ENCODE data around the gene CDC25A.

DNA sequence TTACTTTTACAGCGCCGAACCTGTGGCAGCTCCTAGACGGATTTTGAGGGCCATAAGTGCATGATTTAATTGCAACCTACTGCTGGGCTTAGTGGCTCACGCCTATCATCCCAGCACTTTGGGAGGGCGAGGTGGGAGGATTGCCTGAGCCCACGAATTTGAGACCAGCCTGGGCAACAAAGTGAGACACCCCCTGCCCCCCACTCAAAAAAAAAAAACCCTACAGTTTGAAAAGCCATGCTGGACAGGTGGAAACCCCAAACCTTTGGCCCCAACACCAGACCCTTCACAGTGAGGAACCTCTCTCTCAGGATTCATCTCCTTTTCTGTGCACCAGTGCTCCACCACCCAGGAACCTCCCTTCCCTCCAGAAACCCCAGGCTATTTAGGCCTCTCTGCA, 1.1 kb upstream of the CDC25A start:
- TF ChIP-seq, protein P1, sequence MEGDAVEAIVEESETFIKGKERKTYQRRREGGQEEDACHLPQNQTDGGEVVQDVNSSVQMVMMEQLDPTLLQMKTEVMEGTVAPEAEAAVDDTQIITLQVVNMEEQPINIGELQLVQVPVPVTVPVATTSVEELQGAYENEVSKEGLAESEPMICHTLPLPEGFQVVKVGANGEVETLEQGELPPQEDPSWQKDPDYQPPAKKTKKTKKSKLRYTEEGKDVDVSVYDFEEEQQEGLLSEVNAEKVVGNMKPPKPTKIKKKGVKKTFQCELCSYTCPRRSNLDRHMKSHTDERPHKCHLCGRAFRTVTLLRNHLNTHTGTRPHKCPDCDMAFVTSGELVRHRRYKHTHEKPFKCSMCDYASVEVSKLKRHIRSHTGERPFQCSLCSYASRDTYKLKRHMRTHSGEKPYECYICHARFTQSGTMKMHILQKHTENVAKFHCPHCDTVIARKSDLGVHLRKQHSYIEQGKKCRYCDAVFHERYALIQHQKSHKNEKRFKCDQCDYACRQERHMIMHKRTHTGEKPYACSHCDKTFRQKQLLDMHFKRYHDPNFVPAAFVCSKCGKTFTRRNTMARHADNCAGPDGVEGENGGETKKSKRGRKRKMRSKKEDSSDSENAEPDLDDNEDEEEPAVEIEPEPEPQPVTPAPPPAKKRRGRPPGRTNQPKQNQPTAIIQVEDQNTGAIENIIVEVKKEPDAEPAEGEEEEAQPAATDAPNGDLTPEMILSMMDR (IDR thresholded peaks at IDR 0.05 in 2 of 3, conservative IDR thresholded peaks at IDR 0.05 in 1 of 3; ENCODE audit: borderline replicate concordance in 1 of 3, insufficient read depth in 1 of 3, low read depth in 2 of 3, low read length in 2 of 3) = no peak
- TF ChIP-seq RAD21 (IDR thresholded peaks at IDR 0.05; ENCODE audit: low read depth) (no peak), POLR2A (IDR thresholded peaks at IDR 0.05; ENCODE audit: borderline replicate concordance, extremely low read depth, insufficient read depth, insufficient read length) (no peak), CEBPB (IDR thresholded peaks at IDR 0.05; ENCODE audit: low read depth) (no peak), YY1 (IDR thresholded peaks at IDR 0.05; ENCODE audit: extremely low read depth, insufficient replicate concordance, low read depth, low read length) (no peak), SRF (IDR thresholded peaks at IDR 0.05; ENCODE audit: low read depth) (no peak), POLR2AphosphoS5 (IDR thresholded peaks at IDR 0.05; ENCODE audit: low read depth, low read length) (no peak), TCF7L2 (IDR thresholded peaks at IDR 0.05; ENCODE audit: borderline replicate concordance, extremely low read depth, insufficient read depth, insufficient read length) (no peak)
- TF ChIP-seq, protein P2, sequence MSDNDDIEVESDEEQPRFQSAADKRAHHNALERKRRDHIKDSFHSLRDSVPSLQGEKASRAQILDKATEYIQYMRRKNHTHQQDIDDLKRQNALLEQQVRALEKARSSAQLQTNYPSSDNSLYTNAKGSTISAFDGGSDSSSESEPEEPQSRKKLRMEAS (IDR thresholded peaks at IDR 0.05) = no peak
- TF ChIP-seq, protein P3, sequence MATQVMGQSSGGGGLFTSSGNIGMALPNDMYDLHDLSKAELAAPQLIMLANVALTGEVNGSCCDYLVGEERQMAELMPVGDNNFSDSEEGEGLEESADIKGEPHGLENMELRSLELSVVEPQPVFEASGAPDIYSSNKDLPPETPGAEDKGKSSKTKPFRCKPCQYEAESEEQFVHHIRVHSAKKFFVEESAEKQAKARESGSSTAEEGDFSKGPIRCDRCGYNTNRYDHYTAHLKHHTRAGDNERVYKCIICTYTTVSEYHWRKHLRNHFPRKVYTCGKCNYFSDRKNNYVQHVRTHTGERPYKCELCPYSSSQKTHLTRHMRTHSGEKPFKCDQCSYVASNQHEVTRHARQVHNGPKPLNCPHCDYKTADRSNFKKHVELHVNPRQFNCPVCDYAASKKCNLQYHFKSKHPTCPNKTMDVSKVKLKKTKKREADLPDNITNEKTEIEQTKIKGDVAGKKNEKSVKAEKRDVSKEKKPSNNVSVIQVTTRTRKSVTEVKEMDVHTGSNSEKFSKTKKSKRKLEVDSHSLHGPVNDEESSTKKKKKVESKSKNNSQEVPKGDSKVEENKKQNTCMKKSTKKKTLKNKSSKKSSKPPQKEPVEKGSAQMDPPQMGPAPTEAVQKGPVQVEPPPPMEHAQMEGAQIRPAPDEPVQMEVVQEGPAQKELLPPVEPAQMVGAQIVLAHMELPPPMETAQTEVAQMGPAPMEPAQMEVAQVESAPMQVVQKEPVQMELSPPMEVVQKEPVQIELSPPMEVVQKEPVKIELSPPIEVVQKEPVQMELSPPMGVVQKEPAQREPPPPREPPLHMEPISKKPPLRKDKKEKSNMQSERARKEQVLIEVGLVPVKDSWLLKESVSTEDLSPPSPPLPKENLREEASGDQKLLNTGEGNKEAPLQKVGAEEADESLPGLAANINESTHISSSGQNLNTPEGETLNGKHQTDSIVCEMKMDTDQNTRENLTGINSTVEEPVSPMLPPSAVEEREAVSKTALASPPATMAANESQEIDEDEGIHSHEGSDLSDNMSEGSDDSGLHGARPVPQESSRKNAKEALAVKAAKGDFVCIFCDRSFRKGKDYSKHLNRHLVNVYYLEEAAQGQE (IDR thresholded peaks at IDR 0.05; ENCODE audit: low read depth) = no peak

All from HCT116 (cell line).